ENCODE results near the gene SLC25A22. TPM values are rescaled to one million over a fixed set of nuclear protein-coding genes. Genes with fewer than 3 reads are reported as not detected.
A peak's percentile ranks its signal among the peaks of the same experiment; 100 is the strongest.

Gene SLC25A22
- total and polyA plus RNA-seq, 9 of the 15 experiments (the other 6 are each of a cell fraction or from before 2014, with no cell fraction given): 0.41 to 55.4 (median 11.4) TPM

- TF ChIP-seq MGA (IDR thresholded peaks at IDR 0.05) (peak; percentile 95), HNRNPL (IDR thresholded peaks at IDR 0.05; ENCODE audit: low read depth, low read length) (no peak), ETS2 (tag; IDR thresholded peaks at IDR 0.05; ENCODE audit: borderline replicate concordance, poor library complexity, severe bottlenecking) (no peak), ZNF398 (CRISPR knock-in tag; IDR thresholded peaks at IDR 0.05) (no peak), TEAD2 (tag; IDR thresholded peaks at IDR 0.05) (no peak), CREB3 (tag; conservative IDR thresholded peaks at IDR 0.05; ENCODE audit: low read depth) (peak; percentile 80), ZNF695 (CRISPR knock-in tag; IDR thresholded peaks at IDR 0.05) (no peak), RBM25 (IDR thresholded peaks at IDR 0.05; ENCODE audit: low read depth, low read length, severe bottlenecking) (no peak), POLR2G (IDR thresholded peaks at IDR 0.05; ENCODE audit: low read depth, low read length) (no peak), HSF4 (CRISPR knock-in tag; IDR thresholded peaks at IDR 0.05; ENCODE audit: borderline replicate concordance) (no peak), FOXJ2 (tag; IDR thresholded peaks at IDR 0.05) (no peak), TCF7 (IDR thresholded peaks at IDR 0.05; ENCODE audit: borderline replicate concordance) (no peak), ZNF217 (CRISPR knock-in tag; IDR thresholded peaks at IDR 0.05) (no peak), ZNF121 (CRISPR knock-in tag; conservative IDR thresholded peaks at IDR 0.05) (no peak)
These were observed 50.1 kb downstream of the SLC25A22 start (continued) for GRCh38 chr11:748007-748359.

All from K562 (cell line).